ENCODE data around the gene RASGRF1.

- TF ChIP-seq, protein P1, sequence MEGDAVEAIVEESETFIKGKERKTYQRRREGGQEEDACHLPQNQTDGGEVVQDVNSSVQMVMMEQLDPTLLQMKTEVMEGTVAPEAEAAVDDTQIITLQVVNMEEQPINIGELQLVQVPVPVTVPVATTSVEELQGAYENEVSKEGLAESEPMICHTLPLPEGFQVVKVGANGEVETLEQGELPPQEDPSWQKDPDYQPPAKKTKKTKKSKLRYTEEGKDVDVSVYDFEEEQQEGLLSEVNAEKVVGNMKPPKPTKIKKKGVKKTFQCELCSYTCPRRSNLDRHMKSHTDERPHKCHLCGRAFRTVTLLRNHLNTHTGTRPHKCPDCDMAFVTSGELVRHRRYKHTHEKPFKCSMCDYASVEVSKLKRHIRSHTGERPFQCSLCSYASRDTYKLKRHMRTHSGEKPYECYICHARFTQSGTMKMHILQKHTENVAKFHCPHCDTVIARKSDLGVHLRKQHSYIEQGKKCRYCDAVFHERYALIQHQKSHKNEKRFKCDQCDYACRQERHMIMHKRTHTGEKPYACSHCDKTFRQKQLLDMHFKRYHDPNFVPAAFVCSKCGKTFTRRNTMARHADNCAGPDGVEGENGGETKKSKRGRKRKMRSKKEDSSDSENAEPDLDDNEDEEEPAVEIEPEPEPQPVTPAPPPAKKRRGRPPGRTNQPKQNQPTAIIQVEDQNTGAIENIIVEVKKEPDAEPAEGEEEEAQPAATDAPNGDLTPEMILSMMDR (IDR thresholded peaks at IDR 0.05): no peak
- no peak for TF ChIP-seq POLR2AphosphoS5 (IDR thresholded peaks at IDR 0.05; ENCODE audit: low read depth, low read length)
- TF ChIP-seq REST (IDR thresholded peaks at IDR 0.05; ENCODE audit: insufficient read depth in 1 of 2, low read depth in 2 of 2, low read length in 1 of 2): no peak
- TF ChIP-seq SIN3A (IDR thresholded peaks at IDR 0.05; ENCODE audit: borderline replicate concordance, insufficient read depth, low read depth, low read length): no peak
- TF ChIP-seq TCF7L2 (IDR thresholded peaks at IDR 0.05; ENCODE audit: low read depth, low read length): no peak
Observed at GRCh38 chr15:79124388-79124787, 33.8 kb upstream of the RASGRF1 start.

Measured in Panc1 (cell line).